HepG2 (cell line): ENCODE results near the gene APOM. TPM values are rescaled to one million over a fixed set of nuclear protein-coding genes. Genes with fewer than 3 reads are reported as not detected.

Experiments used
- ATAC-seq: fragments of 200-7000 bp; cut with Tn5 transposase; 3 replicates; pipeline ENCODE4 v1.9.1; 2020; ENCODE audit warnings: mild to moderate bottlenecking, moderate library complexity
- BruUV-seq: library from RNA; stranded (reverse); fragments of 400-500 nt; replicated peaks from 2 replicates; lab custom pipeline; 2021; lab: Mats Ljungman, UMichigan
- CTCF ChIA-PET: fragments of 300-600 bp; formaldehyde crosslinking; extraction: SDS; loops from one replicate; lab custom pipeline; 2021; ENCODE audit warnings: low total read pairs, inconsistent platforms, low intra/inter-chr PET ratio; lab: Yijun Ruan, JAX
- POLR2A ChIA-PET: fragments of 350-600 bp; sonication (Branson Sonifier 250); formaldehyde crosslinking; loops from one replicate; lab custom pipeline; 2020; ENCODE audit warnings: antibody characterized with exemption, inconsistent platforms; lab: Yijun Ruan, JAX
- DNase-seq: peaks from one replicate; pipeline ENCODE4 v3.0.0-alpha.2; 2015; ENCODE audit warnings: low spot score
- FAIRE-seq: peaks from 3 replicates; lab custom pipeline; 2011; peaks lifted over from hg19 to GRCh38; lab: Jason Lieb, UNC
- H2AFZ ChIP-seq: one replicate; pipeline ENCODE4 v1.6.1; 2011; ENCODE audit warnings: low read length, inconsistent platforms
- H3K27ac ChIP-seq: fragments of 300-600 bp; 3 replicates; pipeline ENCODE4 v1.8.0; 2011; ENCODE audit warnings: mixed run types, mild to moderate bottlenecking, mixed read lengths, low read length, inconsistent platforms; ENCODE audit not compliant: insufficient read depth; ENCODE audit errors: extremely low read length
- H3K27me3 ChIP-seq, 2 experiments: fragments of 200-600 bp in 1 of 2; 2 replicates in 1 of 2; 3 replicates in 1 of 2; pipeline versions ENCODE4 v1.6.0 to v1.8.0; 2011; ENCODE audit warnings: low read length in 2 of 2, mild to moderate bottlenecking in 2 of 2, moderate library complexity in 2 of 2, inconsistent platforms in 1 of 2; ENCODE audit not compliant: insufficient read depth in 2 of 2, control insufficient read depth in 1 of 2
- H3K36me3 ChIP-seq, 2 experiments: fragments of 200-600 bp in 1 of 2; replicated peaks in 1 of 2; 2 replicates in 1 of 2; 3 replicates in 1 of 2; pipeline versions ENCODE4 v1.5.1 to v1.8.0; 2011; ENCODE audit warnings: low read length in 2 of 2, inconsistent platforms in 1 of 2; ENCODE audit not compliant: insufficient read depth in 2 of 2, control insufficient read depth in 1 of 2
- H3K4me1 ChIP-seq: 2 replicates; pipeline ENCODE4 v1.5.1; 2012; ENCODE audit warnings: low read length, inconsistent platforms; ENCODE audit not compliant: insufficient read depth
- H3K4me2 ChIP-seq: 2 replicates; pipeline ENCODE4 v1.6.0; 2011; ENCODE audit warnings: low read depth, low read length, inconsistent platforms
- H3K4me3 ChIP-seq, 3 experiments: fragments of 200-600 bp in 1 of 3; sonication (generic), shearing (Covaris generic) in 1 of 3; replicated peaks in 1 of 3; 2 replicates each; pipeline ENCODE4 v1.5.1; 2011 to 2016; ENCODE audit warnings: low read length in 3 of 3, inconsistent platforms in 2 of 3, low read depth in 2 of 3, mild to moderate bottlenecking in 2 of 3, control low read depth in 1 of 3, mixed read lengths in 1 of 3; ENCODE audit not compliant: insufficient read depth in 1 of 3
- H3K79me2 ChIP-seq: one replicate; pipeline ENCODE4 v1.6.1; 2011; ENCODE audit warnings: low read length, inconsistent platforms; ENCODE audit not compliant: insufficient read depth
- H3K9ac ChIP-seq: 2 replicates; pipeline ENCODE4 v1.6.0; 2011; ENCODE audit warnings: mild to moderate bottlenecking, low read depth, low read length, inconsistent platforms; ENCODE audit not compliant: insufficient read depth
- H3K9me3 ChIP-seq: 2 replicates; pipeline ENCODE4 v1.5.1; 2012; ENCODE audit warnings: mild to moderate bottlenecking, low read length
- H4K20me1 ChIP-seq: 2 replicates; pipeline ENCODE4 v1.6.0; 2011; ENCODE audit warnings: inconsistent platforms, mild to moderate bottlenecking, low read length, moderate library complexity; ENCODE audit not compliant: insufficient read depth
- CEBPB ChIP-seq: IDR thresholded peaks from 2 replicates; pipeline ENCODE4 v1.6.1; 2011; ENCODE audit warnings: low read depth, low read length, improper control_type of control experiment, borderline replicate concordance
- DRAP1 ChIP-seq: IDR thresholded peaks from 2 replicates; pipeline ENCODE4 v1.6.1; 2016; ENCODE audit warnings: missing genetic modification reagents, missing compliant biosample characterization
- HNRNPLL ChIP-seq: fragments of 200-400 bp; formaldehyde crosslinking; IDR thresholded peaks from 2 replicates; pipeline ENCODE4 v1.6.1; 2017; ENCODE audit warnings: mild to moderate bottlenecking, low read depth, low read length; ENCODE audit not compliant: poor library complexity, severe bottlenecking
- MYNN ChIP-seq: sonication (generic); formaldehyde crosslinking; IDR thresholded peaks from 2 replicates; pipeline ENCODE4 v1.4.0; 2020; ENCODE audit warnings: mild to moderate bottlenecking, low read depth, missing genetic modification reagents
- PITX1 ChIP-seq: sonication (generic); formaldehyde crosslinking; IDR thresholded peaks from 2 replicates; pipeline ENCODE4 v1.5.1; 2020; ENCODE audit warnings: mild to moderate bottlenecking, missing genetic modification reagents
- ZHX2 ChIP-seq, 2 experiments: sonication (generic) in 1 of 2; formaldehyde crosslinking in 1 of 2; IDR thresholded peaks; 2 replicates each; pipeline versions ENCODE4 v1.6.1 to v1.9.0; 2014 to 2022; ENCODE audit warnings: antibody characterized with exemption in 1 of 2, borderline replicate concordance in 1 of 2, inconsistent platforms in 1 of 2, low read depth in 1 of 2, missing genetic modification reagents in 1 of 2
- ZNF205 ChIP-seq: IDR thresholded peaks from 2 replicates; pipeline ENCODE4 v1.6.1; 2018; ENCODE audit warnings: missing biosample characterization, missing genetic modification reagents
- ZNF550 ChIP-seq: sonication (generic); formaldehyde crosslinking; IDR thresholded peaks from 2 replicates; pipeline ENCODE4 v1.4.0; 2020; ENCODE audit warnings: mild to moderate bottlenecking, missing genetic modification reagents, borderline replicate concordance
- ZNF619 ChIP-seq: sonication (generic); formaldehyde crosslinking; IDR thresholded peaks from 2 replicates; pipeline ENCODE4 v1.4.0; 2020; ENCODE audit warnings: mild to moderate bottlenecking, missing genetic modification reagents
- ZNF770 ChIP-seq: sonication (generic); formaldehyde crosslinking; IDR thresholded peaks from 2 replicates; pipeline ENCODE4 v1.5.0; 2020; ENCODE audit warnings: mild to moderate bottlenecking, missing genetic modification reagents
- WGBS: methylation state at CpG from one replicate; pipeline ENCODE4 v1.1.6; 2017; ENCODE audit warnings: low lambda C conversion rate; 5-methylcytosine and 5-hydroxymethylcytosine counted together
- in situ Hi-C: cut with HindIII; loops from 2 replicates; pipeline ENCODE4 v1.10.0; 2017; ENCODE audit warnings: low pct_unique_long_range_greater_than_20kb; ENCODE audit not compliant: extremely low pct_ligation_motif_present
- intact Hi-C: fragments of 100-400 bp; cut with micrococcal nuclease; formaldehyde crosslinking; loops from one replicate; pipeline ENCODE4 v1.10.0; 2022; ENCODE audit not compliant: unreplicated experiment
- polyA plus RNA-seq, 8 experiments: library from polyadenylated mRNA; depleted of rRNA in 3 of 8; stranded (reverse) in 7 of 8; unstranded in 1 of 8; fragments of >200 nt; fragmentation: Illumina TruSeq in 4 of 8; extraction: Trizol in 4 of 8; gene quantifications; 2 replicates each; pipeline versions ENCODE4 v1.2.1 to v1.2.3, GENCODE V29; 2011 to 2016; ENCODE audit warnings: low read depth in 4 of 8, missing spikeins in 1 of 8, mixed read lengths in 1 of 8; ENCODE audit not compliant: insufficient read depth in 1 of 8
- total RNA-seq, 5 experiments: library from RNA; depleted of rRNA; stranded (reverse); fragments of >200 nt; fragmentation: Illumina TruSeq; extraction: Trizol; gene quantifications; 2 replicates each; pipeline ENCODE4 v1.2.3, GENCODE V29; 2016; ENCODE audit warnings: low read depth in 1 of 5

Gene APOM
- total and polyA plus RNA-seq, 2 of the 13 experiments (the other 11 are each of a cell fraction or from before 2014, with no cell fraction given): 98.2 to 1,140 TPM

GRCh38 chr6:31645325-31645724 lies 10.4 kb upstream of the APOM start:
- intact Hi-C loops (no loop called here), in situ Hi-C loops (no loop called here)
- H3K9me3 ChIP-seq: no peaks in the 10 kb centered on the region
- H3K27ac ChIP-seq: no peak overlapping the region
- no peak overlapping the region for H3K4me3 ChIP-seq
- no peak for DNase-seq
- peaks cover 23% of the 10 kb centered on the region for H3K79me2 ChIP-seq
- TF ChIP-seq ZNF619 (CRISPR knock-in tag) (no peak), MYNN (CRISPR knock-in tag) (no peak), HNRNPLL (no peak), DRAP1 (CRISPR knock-in tag) (no peak), CEBPB (no peak), ZNF550 (CRISPR knock-in tag) (no peak), ZHX2 (IDR thresholded peaks at IDR 0.05; ENCODE audit: low read depth) (no peak), ZHX2 (CRISPR knock-in tag; IDR thresholded peaks at IDR 0.05; ENCODE audit: borderline replicate concordance) (no peak), ZNF205 (CRISPR knock-in tag) (no peak), PITX1 (CRISPR knock-in tag) (no peak), ZNF770 (no peak)
- no peak overlapping the region for H3K4me2 ChIP-seq
- H4K20me1 ChIP-seq: no peaks in the 10 kb centered on the region
- peaks cover 37% of the 10 kb centered on the region for H3K4me1 ChIP-seq
- ChIA-PET CTCF (no interaction called here), POLR2A (interaction anchor here (0.9 to 3.6 kb wide), 5 partner anchors 9 to 24 kb away, joined by 3 to 104 read pairs (median 30); partner anchors contain the start of genes APOM, BAG6, C6orf47 and CSNK2B)
- 97% methylated on average over 9 of the region's 9 CpGs for WGBS
- H3K9ac ChIP-seq: no peak overlapping the region
- peaks cover 69 to 91% of the 10 kb centered on the region in 2 experiments for H3K36me3 ChIP-seq
- ATAC-seq: no peak
- no peak for FAIRE-seq
- H3K27me3 ChIP-seq: no peaks in the 10 kb centered on the region
- no TSS peak for BruUV-seq
- H2AFZ ChIP-seq: no peak overlapping the region
